G401 (cell line): Measurements from ENCODE around the gene MTHFD1L. TPM values are rescaled to one million over a fixed set of nuclear protein-coding genes. Genes with fewer than 3 reads are reported as not detected.
"Not testable (repeated sequence)": the region's sequence is repeated elsewhere in the genome, so short reads cannot be mapped to it uniquely, and the experiment has no call there.

Source experiments
- DNase-seq: peaks from one replicate; pipeline ENCODE4 v3.0.0-alpha.2; 2015; ENCODE audit warnings: low spot score
- in situ Hi-C: cut with HindIII; loops from 2 replicates; pipeline ENCODE4 v1.10.0; 2016; ENCODE audit warnings: low sequenced_read_pairs, mixed read lengths
- total RNA-seq: library from RNA; depleted of rRNA; stranded (reverse); fragments of >200 nt; shearing (Covaris generic); gene quantifications from 2 replicates; pipeline ENCODE4 v1.2.3, GENCODE V29; 2014

Gene MTHFD1L
- total RNA-seq, 1 experiment from 2014 or later, result 59.6 TPM

- DNase-seq, result no peak
- in situ Hi-C loops, result no loop called here
Measured at GRCh38 chr6:151095538-151096254, 230.2 kb downstream of the MTHFD1L start.

GRCh38 chr6:151096255-151096612 lies 230.7 kb downstream of the MTHFD1L start:
- no peak for DNase-seq
- in situ Hi-C loops, result no loop called here

- DNase-seq, result no peak
Measured at GRCh38 chr6:151096691-151097606, 231.4 kb downstream of the MTHFD1L start.

GRCh38 chr6:151098166-151098565 lies 232.7 kb downstream of the MTHFD1L start:
- DNase-seq, result no peak
- in situ Hi-C loops, result no loop called here

More at GRCh38 chr6:151096691-151097606, 231.4 kb downstream of the MTHFD1L start:
- in situ Hi-C loops, result no loop called here

- in situ Hi-C loops, result no loop called here
- DNase-seq, result no peak
Measured at GRCh38 chr6:151100326-151100725, 234.8 kb downstream of the MTHFD1L start.

GRCh38 chr6:151101161-151101815 lies 235.8 kb downstream of the MTHFD1L start:
- in situ Hi-C loops, result no loop called here

GRCh38 chr6:151101816-151102694 lies 236.6 kb downstream of the MTHFD1L start:
- in situ Hi-C loops, result no loop called here
- no peak for DNase-seq

More at GRCh38 chr6:151101161-151101815, 235.8 kb downstream of the MTHFD1L start:
- no peak for DNase-seq

- no peak for DNase-seq
- in situ Hi-C loops, result no loop called here
Measured at GRCh38 chr6:151103266-151103665, 237.8 kb downstream of the MTHFD1L start.

- in situ Hi-C loops, result no loop called here
Measured at GRCh38 chr6:151107897-151108427, 242.5 kb downstream of the MTHFD1L start.

GRCh38 chr6:151108548-151108947 lies 243.0 kb downstream of the MTHFD1L start:
- in situ Hi-C loops, result no loop called here
- DNase-seq, result no peak

More at GRCh38 chr6:151107897-151108427, 242.5 kb downstream of the MTHFD1L start:
- DNase-seq, result no peak

- DNase-seq, result no peak
- in situ Hi-C loops, result no loop called here
Measured at GRCh38 chr6:151109361-151109760, 243.9 kb downstream of the MTHFD1L start.

- in situ Hi-C loops, result no loop called here
Measured at GRCh38 chr6:151109869-151110575, 244.5 kb downstream of the MTHFD1L start.

GRCh38 chr6:151110576-151110905 lies 245.0 kb downstream of the MTHFD1L start:
- DNase-seq, result no peak
- in situ Hi-C loops, result no loop called here

More at GRCh38 chr6:151109869-151110575, 244.5 kb downstream of the MTHFD1L start:
- no peak for DNase-seq

- in situ Hi-C loops, result no loop called here
- DNase-seq, result no peak
Measured at GRCh38 chr6:151111670-151112069, 246.2 kb downstream of the MTHFD1L start.

GRCh38 chr6:151112130-151112529 lies 246.6 kb downstream of the MTHFD1L start:
- in situ Hi-C loops, result no loop called here
- DNase-seq, result no peak

GRCh38 chr6:151112884-151113283 lies 247.4 kb downstream of the MTHFD1L start:
- in situ Hi-C loops, DNase-seq: not testable (repeated sequence)

GRCh38 chr6:151113641-151114040 lies 248.1 kb downstream of the MTHFD1L start:
- DNase-seq, result no peak
- in situ Hi-C loops, result no loop called here
